WTC11 (cell line): ENCODE results near the gene ANTXRL. TPM values are rescaled to one million over a fixed set of nuclear protein-coding genes. Genes with fewer than 3 reads are reported as not detected.

Source experiments
- ATAC-seq: fragments of 200-7000 bp; cut with Tn5 transposase; 2 replicates; pipeline ENCODE4 v1.10.0; 2021; ENCODE audit warnings: mild to moderate bottlenecking, moderate library complexity
- CTCF ChIA-PET: fragments of 300-600 bp; sonication (Branson Sonifier 250); formaldehyde crosslinking; loops from one replicate; lab custom pipeline; 2021; ENCODE audit warnings: antibody characterized with exemption; lab: Charles Lee
- POLR2A ChIA-PET: fragments of 350-600 bp; sonication (Branson Sonifier 250); formaldehyde crosslinking; loops from one replicate; lab custom pipeline; 2021; ENCODE audit warnings: antibody characterized with exemption; lab: Charles Lee
- DNase-seq: peaks from one replicate; pipeline ENCODE4 v3.0.0; 2021; ENCODE audit warnings: low spot score
- H3K27ac Mint-ChIP-seq: 2 replicates; pipeline ENCODE4 v1.8.0; 2021; ENCODE audit warnings: mixed read lengths
- H3K27me3 Mint-ChIP-seq: 2 replicates; pipeline ENCODE4 v1.8.0; 2021; ENCODE audit warnings: low read depth, mild to moderate bottlenecking, moderate library complexity, mixed read lengths
- H3K36me3 Mint-ChIP-seq: 2 replicates; pipeline ENCODE4 v1.8.0; 2021; ENCODE audit warnings: mixed read lengths
- H3K4me1 Mint-ChIP-seq: 2 replicates; pipeline ENCODE4 v1.8.0; 2022; ENCODE audit warnings: mixed read lengths
- H3K4me3 Mint-ChIP-seq: 2 replicates; pipeline ENCODE4 v1.8.0; 2021; ENCODE audit warnings: mild to moderate bottlenecking, moderate library complexity, mixed read lengths
- H3K9me3 Mint-ChIP-seq: 2 replicates; pipeline ENCODE4 v1.8.0; 2021; ENCODE audit warnings: mixed read lengths
- CREM ChIP-seq: sonication (generic); formaldehyde crosslinking; IDR thresholded peaks from 2 replicates; pipeline ENCODE4 v1.8.1; 2022; ENCODE audit warnings: mild to moderate bottlenecking, missing genetic modification reagents, moderate library complexity
- ETV6 ChIP-seq: sonication (generic); formaldehyde crosslinking; IDR thresholded peaks from 2 replicates; pipeline ENCODE4 v1.8.1; 2022; ENCODE audit warnings: mild to moderate bottlenecking, missing genetic modification reagents
- FOXJ3 ChIP-seq: sonication (generic); formaldehyde crosslinking; IDR thresholded peaks from 2 replicates; pipeline ENCODE4 v1.9.0; 2021; ENCODE audit warnings: missing genetic modification reagents, mild to moderate bottlenecking, borderline replicate concordance
- NR1H2 ChIP-seq: sonication (generic); formaldehyde crosslinking; IDR thresholded peaks from 2 replicates; pipeline ENCODE4 v1.9.0; 2021; ENCODE audit warnings: mild to moderate bottlenecking, moderate library complexity, missing genetic modification reagents
- OVOL2 ChIP-seq: fragments of 250-450 bp; sonication (Bioruptor Pico); IDR thresholded peaks from 2 replicates; pipeline ENCODE4 v1.9.0; 2021; ENCODE audit warnings: mild to moderate bottlenecking, borderline replicate concordance
- PRRX2 ChIP-seq: fragments of 250-450 bp; sonication (Bioruptor Pico); IDR thresholded peaks from 2 replicates; pipeline ENCODE4 v1.8.0; 2021; ENCODE audit warnings: mild to moderate bottlenecking
- RELA ChIP-seq: sonication (generic); formaldehyde crosslinking; IDR thresholded peaks from 2 replicates; pipeline ENCODE4 v1.8.1; 2022; ENCODE audit warnings: missing genetic modification reagents, mild to moderate bottlenecking, borderline replicate concordance
- SMAD4 ChIP-seq: sonication (generic); formaldehyde crosslinking; IDR thresholded peaks from 2 replicates; pipeline ENCODE4 v1.8.0; 2022; ENCODE audit warnings: mild to moderate bottlenecking, missing genetic modification reagents
- TP53 ChIP-seq: sonication (generic); formaldehyde crosslinking; IDR thresholded peaks from 2 replicates; pipeline ENCODE4 v1.8.1; 2023; ENCODE audit warnings: mild to moderate bottlenecking, missing genetic modification reagents
- ZNF121 ChIP-seq: sonication (generic); formaldehyde crosslinking; IDR thresholded peaks from 2 replicates; pipeline ENCODE4 v1.8.0; 2023; ENCODE audit warnings: missing genetic modification reagents
- ZNF317 ChIP-seq: sonication (generic); formaldehyde crosslinking; IDR thresholded peaks from 2 replicates; pipeline ENCODE4 v1.8.1; 2023; ENCODE audit warnings: low read depth, mild to moderate bottlenecking, moderate library complexity, missing genetic modification reagents, borderline replicate concordance
- ZNF416 ChIP-seq: fragments of 250-450 bp; sonication (Bioruptor Pico); IDR thresholded peaks from 2 replicates; pipeline ENCODE4 v1.9.0; 2021; ENCODE audit warnings: mild to moderate bottlenecking, inconsistent platforms
- ZNF423 ChIP-seq: fragments of 250-450 bp; sonication (Bioruptor Pico); IDR thresholded peaks from 2 replicates; pipeline ENCODE4 v2.1.2; 2022; ENCODE audit warnings: mild to moderate bottlenecking, moderate library complexity
- total RNA-seq: library from RNA; stranded (reverse); gene quantifications from 3 replicates; pipeline ENCODE4 v1.2.3, GENCODE V29; 2021
- TF ChIP-seq, protein P1 (sequence below): fragments of 250-450 bp; sonication (Bioruptor Pico); IDR thresholded peaks from 2 replicates; pipeline ENCODE4 v1.9.0; 2021; ENCODE audit warnings: moderate library complexity, mild to moderate bottlenecking, inconsistent platforms, borderline replicate concordance
- TF ChIP-seq, protein P2 (sequence below): sonication (generic); formaldehyde crosslinking; IDR thresholded peaks from 2 replicates; pipeline ENCODE4 v1.8.1; 2022; ENCODE audit warnings: low read depth, mild to moderate bottlenecking, moderate library complexity, missing genetic modification reagents, borderline replicate concordance
- TF ChIP-seq, protein P3 (sequence below): sonication (generic); formaldehyde crosslinking; IDR thresholded peaks from 2 replicates; pipeline ENCODE4 v1.8.0; 2023; ENCODE audit warnings: missing genetic modification reagents
- TF ChIP-seq, protein P4 (sequence below): sonication (generic); formaldehyde crosslinking; IDR thresholded peaks from 2 replicates; pipeline ENCODE4 v1.8.1; 2022; ENCODE audit warnings: mild to moderate bottlenecking, missing genetic modification reagents, moderate library complexity, borderline replicate concordance
- TF ChIP-seq, protein P5 (sequence below): sonication (generic); formaldehyde crosslinking; IDR thresholded peaks from 2 replicates; pipeline ENCODE4 v1.8.1; 2023; ENCODE audit warnings: mild to moderate bottlenecking, missing genetic modification reagents, moderate library complexity

Gene ANTXRL
- total RNA-seq, 1 experiment from 2014 or later, result not detected

DNA sequence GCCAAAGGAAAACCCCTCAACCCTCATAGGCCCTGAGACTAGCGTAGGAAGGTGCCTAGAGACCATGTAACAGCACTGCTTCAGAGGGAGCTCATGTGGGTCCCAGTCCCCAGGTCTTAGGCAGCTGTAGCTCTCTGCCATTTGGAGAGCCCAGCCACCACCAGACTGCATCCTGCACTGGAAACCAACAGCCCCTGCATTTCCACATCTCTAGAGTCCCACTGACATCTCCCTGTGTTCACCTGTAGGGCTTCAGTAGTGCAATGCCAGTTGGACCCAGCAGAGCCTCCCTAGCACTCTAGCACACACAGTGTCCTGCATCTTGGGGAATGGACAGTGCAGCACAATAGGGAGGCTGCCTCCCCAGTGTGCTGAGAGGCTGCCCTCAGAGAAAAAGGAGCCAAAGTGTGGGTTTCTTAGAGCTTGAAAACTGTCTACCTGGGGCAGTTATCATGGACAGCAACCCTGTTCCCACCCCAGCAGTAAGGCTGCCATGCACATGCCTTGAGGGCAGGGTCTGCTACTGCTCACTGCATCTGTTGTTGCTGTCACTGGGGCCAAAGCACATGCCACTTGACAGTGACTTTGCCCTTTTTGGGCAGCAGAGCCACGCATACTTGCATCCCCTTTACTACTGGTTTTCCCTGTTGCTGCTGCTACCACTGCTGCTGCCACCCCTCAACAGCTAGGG lies 46.7 kb upstream of the ANTXRL start (continued):
- TF ChIP-seq, protein P1, sequence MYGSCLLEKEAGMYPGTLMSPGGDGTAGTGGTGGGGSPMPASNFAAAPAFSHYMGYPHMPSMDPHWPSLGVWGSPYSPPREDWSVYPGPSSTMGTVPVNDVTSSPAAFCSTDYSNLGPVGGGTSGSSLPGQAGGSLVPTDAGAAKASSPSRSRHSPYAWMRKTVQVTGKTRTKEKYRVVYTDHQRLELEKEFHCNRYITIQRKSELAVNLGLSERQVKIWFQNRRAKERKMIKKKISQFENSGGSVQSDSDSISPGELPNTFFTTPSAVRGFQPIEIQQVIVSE (CRISPR knock-in tag), result no peak
- no peak for TF ChIP-seq SMAD4 (CRISPR knock-in tag)
- TF ChIP-seq RELA (CRISPR knock-in tag), result no peak
- TF ChIP-seq ZNF317, result no peak
- TF ChIP-seq ZNF423, result no peak
- TF ChIP-seq ZNF416 (CRISPR knock-in tag), result no peak
- TF ChIP-seq, protein P2, sequence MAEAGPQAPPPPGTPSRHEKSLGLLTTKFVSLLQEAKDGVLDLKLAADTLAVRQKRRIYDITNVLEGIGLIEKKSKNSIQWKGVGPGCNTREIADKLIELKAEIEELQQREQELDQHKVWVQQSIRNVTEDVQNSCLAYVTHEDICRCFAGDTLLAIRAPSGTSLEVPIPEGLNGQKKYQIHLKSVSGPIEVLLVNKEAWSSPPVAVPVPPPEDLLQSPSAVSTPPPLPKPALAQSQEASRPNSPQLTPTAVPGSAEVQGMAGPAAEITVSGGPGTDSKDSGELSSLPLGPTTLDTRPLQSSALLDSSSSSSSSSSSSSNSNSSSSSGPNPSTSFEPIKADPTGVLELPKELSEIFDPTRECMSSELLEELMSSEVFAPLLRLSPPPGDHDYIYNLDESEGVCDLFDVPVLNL, result no peak
- TF ChIP-seq FOXJ3 (CRISPR knock-in tag), result no peak
- TF ChIP-seq, protein P3, sequence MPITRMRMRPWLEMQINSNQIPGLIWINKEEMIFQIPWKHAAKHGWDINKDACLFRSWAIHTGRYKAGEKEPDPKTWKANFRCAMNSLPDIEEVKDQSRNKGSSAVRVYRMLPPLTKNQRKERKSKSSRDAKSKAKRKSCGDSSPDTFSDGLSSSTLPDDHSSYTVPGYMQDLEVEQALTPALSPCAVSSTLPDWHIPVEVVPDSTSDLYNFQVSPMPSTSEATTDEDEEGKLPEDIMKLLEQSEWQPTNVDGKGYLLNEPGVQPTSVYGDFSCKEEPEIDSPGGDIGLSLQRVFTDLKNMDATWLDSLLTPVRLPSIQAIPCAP (CRISPR knock-in tag), result no peak
- no peak for TF ChIP-seq ETV6 (CRISPR knock-in tag)
- TF ChIP-seq TP53, result no peak
- TF ChIP-seq, protein P4, sequence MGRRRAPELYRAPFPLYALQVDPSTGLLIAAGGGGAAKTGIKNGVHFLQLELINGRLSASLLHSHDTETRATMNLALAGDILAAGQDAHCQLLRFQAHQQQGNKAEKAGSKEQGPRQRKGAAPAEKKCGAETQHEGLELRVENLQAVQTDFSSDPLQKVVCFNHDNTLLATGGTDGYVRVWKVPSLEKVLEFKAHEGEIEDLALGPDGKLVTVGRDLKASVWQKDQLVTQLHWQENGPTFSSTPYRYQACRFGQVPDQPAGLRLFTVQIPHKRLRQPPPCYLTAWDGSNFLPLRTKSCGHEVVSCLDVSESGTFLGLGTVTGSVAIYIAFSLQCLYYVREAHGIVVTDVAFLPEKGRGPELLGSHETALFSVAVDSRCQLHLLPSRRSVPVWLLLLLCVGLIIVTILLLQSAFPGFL (CRISPR knock-in tag), result no peak

DNA sequence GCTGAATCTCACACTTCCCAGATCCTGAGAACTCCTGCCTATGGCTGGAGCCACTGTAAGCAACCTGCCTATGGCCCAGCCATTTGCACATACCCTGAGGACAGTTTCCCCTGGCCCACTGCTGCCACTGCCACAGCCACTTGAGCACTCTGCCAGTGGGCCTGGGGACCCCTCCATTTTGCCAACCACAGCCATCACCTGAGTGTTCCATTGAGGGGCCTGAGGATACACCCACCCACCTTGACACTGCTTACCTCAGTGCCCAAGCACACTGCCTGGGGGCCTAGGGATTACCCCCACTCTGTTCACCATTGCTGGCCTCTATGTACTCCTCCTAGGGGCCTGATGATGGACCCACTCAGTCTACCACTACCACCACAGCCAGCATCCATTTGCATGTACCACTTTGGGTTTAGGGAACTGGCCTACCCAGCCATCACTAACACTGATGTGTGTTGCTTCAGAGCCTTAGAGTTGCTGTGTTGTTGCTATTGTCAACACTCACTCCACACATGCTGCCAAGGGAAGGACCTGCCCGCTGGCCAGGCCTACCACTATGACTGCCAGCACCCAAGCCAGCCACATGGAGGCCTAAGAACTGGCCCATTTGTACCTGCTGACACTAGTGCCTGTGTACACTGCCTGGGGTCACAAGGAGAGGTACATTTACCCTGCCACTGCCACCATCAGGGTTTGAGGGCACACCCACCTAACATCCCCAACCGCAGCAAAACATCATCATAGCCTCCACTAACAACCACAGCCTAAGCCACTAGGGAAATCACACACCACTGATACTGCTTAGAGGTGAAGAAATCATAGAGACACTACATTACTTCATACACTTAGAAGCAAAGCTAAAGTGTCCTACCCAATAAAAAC lies 45.9 kb upstream of the ANTXRL start:
- ChIA-PET POLR2A (no interaction called here), CTCF (interaction anchor here (1.1 to 1.2 kb wide), 2 partner anchors 12 to 32 kb away, joined by 3 to 4 read pairs; no protein-coding TSS in a partner anchor)
- TF ChIP-seq PRRX2 (CRISPR knock-in tag), result no peak
- TF ChIP-seq, protein P3 (CRISPR knock-in tag), result no peak
- TF ChIP-seq OVOL2 (CRISPR knock-in tag), result no peak
- TF ChIP-seq CREM (CRISPR knock-in tag), result no peak
- TF ChIP-seq, protein P4 (CRISPR knock-in tag), result no peak
- no peak for TF ChIP-seq ZNF121 (CRISPR knock-in tag)
- TF ChIP-seq, protein P5, sequence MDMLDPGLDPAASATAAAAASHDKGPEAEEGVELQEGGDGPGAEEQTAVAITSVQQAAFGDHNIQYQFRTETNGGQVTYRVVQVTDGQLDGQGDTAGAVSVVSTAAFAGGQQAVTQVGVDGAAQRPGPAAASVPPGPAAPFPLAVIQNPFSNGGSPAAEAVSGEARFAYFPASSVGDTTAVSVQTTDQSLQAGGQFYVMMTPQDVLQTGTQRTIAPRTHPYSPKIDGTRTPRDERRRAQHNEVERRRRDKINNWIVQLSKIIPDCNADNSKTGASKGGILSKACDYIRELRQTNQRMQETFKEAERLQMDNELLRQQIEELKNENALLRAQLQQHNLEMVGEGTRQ, result no peak
- no peak for TF ChIP-seq NR1H2 (CRISPR knock-in tag)
- no peak overlapping the region for H3K27ac Mint-ChIP-seq
- H3K4me3 Mint-ChIP-seq, result no peak overlapping the region
- peaks cover 5% of the 10 kb centered on the region for H3K9me3 Mint-ChIP-seq
- no peaks in the 10 kb centered on the region for H3K4me1 Mint-ChIP-seq
- ATAC-seq (no peak), DNase-seq (no peak)
- H3K36me3 Mint-ChIP-seq, result no peaks in the 10 kb centered on the region
- H3K27me3 Mint-ChIP-seq, result no peaks in the 10 kb centered on the region; the same call in 1 of the 2 replicates
